ENCODE data around the gene FAM78A.
"Not testable (repeated sequence)": the region's sequence is repeated elsewhere in the genome, so short reads cannot be mapped to it uniquely, and the experiment has no call there.

Gene FAM78A

GRCh38 chr9:131218370-131218769 is 57.9 kb downstream of the FAM78A start:
- H3K36me3 ChIP-seq (ENCODE audit: control insufficient read depth in 4 of 4, insufficient read depth in 4 of 4, low read length in 3 of 4) = peaks cover 5 to 45% (median 17%) of the 10 kb centered on the region in 4 experiments
- no peaks in the 10 kb centered on the region for H3K27me3 ChIP-seq (replicated peaks in 2 of 5; ENCODE audit: control insufficient read depth in 4 of 5, insufficient read depth in 5 of 5, low read length in 4 of 5)
- CTCF ChIA-PET = interaction anchor here (1.0 to 1.8 kb wide), 3 partner anchors 11 to 28 kb away, joined by 3 to 5 read pairs (median 3); no protein-coding TSS in a partner anchor
- peaks cover 4 to 50% (median 20%) of the 10 kb centered on the region in 4 experiments for H3K4me1 ChIP-seq (ENCODE audit: control extremely low read depth in 1 of 4, control insufficient read depth in 4 of 4, insufficient read depth in 4 of 4, low read length in 3 of 4)
- H3K9me3 ChIP-seq (ENCODE audit: control extremely low read depth in 1 of 5, control insufficient read depth in 4 of 5, insufficient read depth in 2 of 5, low read depth in 1 of 5, low read length in 4 of 5) = no peaks in the 10 kb centered on the region
- 50% methylated on average over 1 of the region's 5 CpGs for WGBS (ENCODE audit: insufficient coverage)
- no peak overlapping the region for H3K4me3 ChIP-seq (ENCODE audit: control insufficient read depth in 1 of 7, extremely low read depth in 1 of 7, insufficient read depth in 4 of 7, low read depth in 2 of 7, low read length in 6 of 7)
- no peak overlapping the region for H3K27ac ChIP-seq (ENCODE audit: insufficient read depth in 1 of 2, low read depth in 1 of 2, low read length in 2 of 2, poor library complexity in 1 of 2, severe bottlenecking in 2 of 2)
- POLR2A ChIA-PET = no interaction called here
- no peak for DNase-seq

GRCh38 chr9:131217331-131218031 is 58.8 kb downstream of the FAM78A start:
- Histone ChIP-seq H3K9me3 (ENCODE audit: control extremely low read depth in 1 of 5, control insufficient read depth in 4 of 5, insufficient read depth in 2 of 5, low read depth in 1 of 5, low read length in 4 of 5) (peaks cover 0 to under 1% (median 0%) of the 10 kb centered on the region in 5 experiments), H3K36me3 (ENCODE audit: control insufficient read depth in 4 of 4, insufficient read depth in 4 of 4, low read length in 3 of 4) (peaks cover 5 to 46% (median 17%) of the 10 kb centered on the region in 4 experiments), H3K4me3 (ENCODE audit: control insufficient read depth in 1 of 7, extremely low read depth in 1 of 7, insufficient read depth in 4 of 7, low read depth in 2 of 7, low read length in 6 of 7) (peak overlapping the region in 1 of 7 experiments; percentile 13), H3K27me3 (replicated peaks in 2 of 5; ENCODE audit: control insufficient read depth in 4 of 5, insufficient read depth in 5 of 5, low read length in 4 of 5) (no peaks in the 10 kb centered on the region), H3K4me1 (ENCODE audit: control extremely low read depth in 1 of 4, control insufficient read depth in 4 of 4, insufficient read depth in 4 of 4, low read length in 3 of 4) (peaks cover 4 to 50% (median 20%) of the 10 kb centered on the region in 4 experiments), H3K27ac (ENCODE audit: insufficient read depth in 1 of 2, low read depth in 1 of 2, low read length in 2 of 2, poor library complexity in 1 of 2, severe bottlenecking in 2 of 2) (peak overlapping the region; percentile 40 to 45)
- 94% methylated on average over 3 of the region's 6 CpGs for WGBS (ENCODE audit: insufficient coverage)
- ChIA-PET POLR2A (interaction anchor here (1.0 kb wide), 1 partner anchor 20 kb away, joined by 4 read pairs; no protein-coding TSS in a partner anchor), CTCF (interaction anchor here (0.9 to 4.3 kb wide), 5 partner anchors 11 to 56 kb away, joined by 3 to 28 read pairs (median 5); partner anchors contain the start of gene FAM78A)
- no peak for DNase-seq

DNA sequence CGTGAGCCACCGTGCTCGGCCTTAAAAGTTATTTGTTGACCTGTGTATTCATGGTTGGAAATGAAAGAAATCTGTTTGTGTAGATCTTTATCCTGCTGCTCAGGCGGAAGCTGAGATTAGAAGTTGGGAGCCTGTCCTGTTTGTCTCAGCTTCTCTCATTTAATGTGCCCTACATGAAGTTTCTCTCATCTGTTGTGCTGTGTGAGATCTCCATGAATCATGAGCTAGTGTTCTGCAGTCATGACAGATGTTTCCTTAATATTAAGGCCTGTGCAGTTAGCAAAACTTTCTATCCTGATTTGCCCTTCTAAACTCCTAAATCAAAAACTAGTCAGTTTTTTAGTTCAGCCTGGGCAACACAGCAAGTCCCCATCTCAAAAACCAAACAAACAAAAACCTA is 59.5 kb downstream of the FAM78A start:
- POLR2A ChIA-PET = interaction anchor here (1.0 kb wide), 1 partner anchor 21 kb away, joined by 4 read pairs; no protein-coding TSS in a partner anchor
- CTCF ChIA-PET = interaction anchor here (0.5 to 4.3 kb wide), 6 partner anchors 11 to 57 kb away, joined by 3 to 28 read pairs (median 4); partner anchors contain the start of gene FAM78A
- Histone ChIP-seq H3K9me3 (ENCODE audit: control extremely low read depth in 1 of 5, control insufficient read depth in 4 of 5, insufficient read depth in 2 of 5, low read depth in 1 of 5, low read length in 4 of 5) (peaks cover 0 to 7% (median 0%) of the 10 kb centered on the region in 5 experiments), H3K27ac (ENCODE audit: insufficient read depth in 1 of 2, low read depth in 1 of 2, low read length in 2 of 2, poor library complexity in 1 of 2, severe bottlenecking in 2 of 2) (peak overlapping the region in 1 of 2 experiments; percentile 47), H3K4me3 (ENCODE audit: control insufficient read depth in 1 of 7, extremely low read depth in 1 of 7, insufficient read depth in 4 of 7, low read depth in 2 of 7, low read length in 6 of 7) (no peak overlapping the region), H3K4me1 (ENCODE audit: control extremely low read depth in 1 of 4, control insufficient read depth in 4 of 4, insufficient read depth in 4 of 4, low read length in 3 of 4) (peaks cover 4 to 50% (median 20%) of the 10 kb centered on the region in 4 experiments), H3K36me3 (ENCODE audit: control insufficient read depth in 4 of 4, insufficient read depth in 4 of 4, low read length in 3 of 4) (peaks cover 5 to 48% (median 19%) of the 10 kb centered on the region in 4 experiments), H3K27me3 (replicated peaks in 2 of 5; ENCODE audit: control insufficient read depth in 4 of 5, insufficient read depth in 5 of 5, low read length in 4 of 5) (no peaks in the 10 kb centered on the region)
- DNase-seq = peak; percentile 51 to 92 (median 80)
- 30% methylated on average over 4 of the region's 4 CpGs for WGBS (ENCODE audit: insufficient coverage)

GRCh38 chr9:131214876-131215275 is 61.4 kb downstream of the FAM78A start:
- H3K4me1 ChIP-seq (ENCODE audit: control extremely low read depth in 1 of 4, control insufficient read depth in 4 of 4, insufficient read depth in 4 of 4, low read length in 3 of 4) = peaks cover 4 to 50% (median 20%) of the 10 kb centered on the region in 4 experiments
- peak overlapping the region in 3 of 7 experiments; percentile 23 to 60 (median 47) for H3K4me3 ChIP-seq (ENCODE audit: control insufficient read depth in 1 of 7, extremely low read depth in 1 of 7, insufficient read depth in 4 of 7, low read depth in 2 of 7, low read length in 6 of 7)
- peak overlapping the region in 1 of 2 experiments; percentile 57 for H3K27ac ChIP-seq (ENCODE audit: insufficient read depth in 1 of 2, low read depth in 1 of 2, low read length in 2 of 2, poor library complexity in 1 of 2, severe bottlenecking in 2 of 2)
- peak in 2 of 3 donors; percentile 28 to 51 for DNase-seq
- POLR2A ChIA-PET = interaction anchor here (0.6 to 1.3 kb wide), 4 partner anchors 13 to 116 kb away, joined by 3 read pairs; no protein-coding TSS in a partner anchor
- CTCF ChIA-PET = interaction anchor here (0.7 to 4.3 kb wide), 11 partner anchors 9 to 136 kb away, joined by 3 to 28 read pairs (median 5); partner anchors contain the start of gene FAM78A
- H3K9me3 ChIP-seq (ENCODE audit: control extremely low read depth in 1 of 5, control insufficient read depth in 4 of 5, insufficient read depth in 2 of 5, low read depth in 1 of 5, low read length in 4 of 5) = peaks cover 0 to 10% (median 4%) of the 10 kb centered on the region in 5 experiments
- no CpG with 5 or more reads among the region's 4 CpGs for WGBS (ENCODE audit: insufficient coverage)
- no peaks in the 10 kb centered on the region for H3K27me3 ChIP-seq (replicated peaks in 2 of 5; ENCODE audit: control insufficient read depth in 4 of 5, insufficient read depth in 5 of 5, low read length in 4 of 5)
- H3K36me3 ChIP-seq (ENCODE audit: control insufficient read depth in 4 of 4, insufficient read depth in 4 of 4, low read length in 3 of 4) = peaks cover 7 to 40% (median 20%) of the 10 kb centered on the region in 4 experiments

DNA sequence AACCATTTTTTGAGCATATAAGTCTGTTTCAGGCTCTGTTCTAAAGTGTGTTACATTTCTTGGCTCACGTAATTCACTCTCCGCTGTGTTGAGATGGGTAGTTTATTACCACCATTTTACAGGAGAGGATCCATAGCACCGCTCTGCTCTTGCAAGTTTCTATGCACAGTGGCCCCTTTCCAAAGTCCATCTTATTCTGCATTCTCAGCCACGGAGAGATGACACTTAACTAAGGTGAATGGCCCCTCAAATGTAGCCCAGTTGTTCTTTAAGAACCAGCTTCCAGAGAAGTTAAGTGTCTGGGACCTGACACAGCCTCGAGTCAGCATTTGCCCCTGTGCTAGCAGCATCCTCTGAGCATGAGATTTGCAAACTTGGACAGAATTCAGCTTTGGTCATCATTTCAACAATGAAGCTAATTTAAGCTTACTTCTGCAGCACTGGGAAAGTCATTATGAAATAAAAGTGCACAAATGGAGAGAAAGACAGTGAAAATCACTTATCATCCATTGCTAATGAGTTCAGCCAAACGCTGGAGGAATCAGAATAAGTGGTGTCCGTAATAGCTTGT is 61.9 kb downstream of the FAM78A start:
- Histone ChIP-seq H3K27me3 (replicated peaks in 2 of 5; ENCODE audit: control insufficient read depth in 4 of 5, insufficient read depth in 5 of 5, low read length in 4 of 5) (no peaks in the 10 kb centered on the region), H3K4me3 (ENCODE audit: control insufficient read depth in 1 of 7, extremely low read depth in 1 of 7, insufficient read depth in 4 of 7, low read depth in 2 of 7, low read length in 6 of 7) (peak overlapping the region in 3 of 7 experiments; percentile 23 to 60 (median 47)), H3K27ac (ENCODE audit: insufficient read depth in 1 of 2, low read depth in 1 of 2, low read length in 2 of 2, poor library complexity in 1 of 2, severe bottlenecking in 2 of 2) (peak overlapping the region in 1 of 2 experiments; percentile 57), H3K36me3 (ENCODE audit: control insufficient read depth in 4 of 4, insufficient read depth in 4 of 4, low read length in 3 of 4) (peaks cover 7 to 38% (median 17%) of the 10 kb centered on the region in 4 experiments), H3K4me1 (ENCODE audit: control extremely low read depth in 1 of 4, control insufficient read depth in 4 of 4, insufficient read depth in 4 of 4, low read length in 3 of 4) (peaks cover 4 to 50% (median 20%) of the 10 kb centered on the region in 4 experiments), H3K9me3 (ENCODE audit: control extremely low read depth in 1 of 5, control insufficient read depth in 4 of 5, insufficient read depth in 2 of 5, low read depth in 1 of 5, low read length in 4 of 5) (peaks cover 0 to 10% (median 4%) of the 10 kb centered on the region in 5 experiments)
- ChIA-PET CTCF (interaction anchor here (0.7 to 4.3 kb wide), 9 partner anchors 9 to 136 kb away, joined by 3 to 28 read pairs (median 6); partner anchors contain the start of gene FAM78A), POLR2A (interaction anchor here (0.6 to 0.7 kb wide), 2 partner anchors 24 to 157 kb away, joined by 3 read pairs; no protein-coding TSS in a partner anchor)
- no peak for DNase-seq
- WGBS (ENCODE audit: insufficient coverage) = 77% methylated on average over 5 of the region's 7 CpGs

- Histone ChIP-seq H3K4me1 (ENCODE audit: control extremely low read depth in 1 of 4, control insufficient read depth in 4 of 4, insufficient read depth in 4 of 4, low read length in 3 of 4) (peaks cover 4 to 32% (median 17%) of the 10 kb centered on the region in 4 experiments), H3K36me3 (ENCODE audit: control insufficient read depth in 4 of 4, insufficient read depth in 4 of 4, low read length in 3 of 4) (peaks cover 4 to 33% (median 20%) of the 10 kb centered on the region in 4 experiments), H3K9me3 (ENCODE audit: control extremely low read depth in 1 of 5, control insufficient read depth in 4 of 5, insufficient read depth in 2 of 5, low read depth in 1 of 5, low read length in 4 of 5) (peaks cover 0 to 10% (median 4%) of the 10 kb centered on the region in 5 experiments)
- H3K4me3 ChIP-seq (ENCODE audit: control insufficient read depth in 1 of 7, extremely low read depth in 1 of 7, insufficient read depth in 4 of 7, low read depth in 2 of 7, low read length in 6 of 7); H3K27ac ChIP-seq (ENCODE audit: insufficient read depth in 1 of 2, low read depth in 1 of 2, low read length in 2 of 2, poor library complexity in 1 of 2, severe bottlenecking in 2 of 2); H3K27me3 ChIP-seq (replicated peaks in 2 of 5; ENCODE audit: control insufficient read depth in 4 of 5, insufficient read depth in 5 of 5, low read length in 4 of 5); CTCF ChIA-PET: not testable (repeated sequence)
- POLR2A ChIA-PET = interaction anchor here (0.9 kb wide), 1 partner anchor 37 kb away, joined by 3 read pairs; no protein-coding TSS in a partner anchor
- 98% methylated on average over 4 of the region's 4 CpGs for WGBS (ENCODE audit: insufficient coverage)
- peak in 2 of 3 donors; percentile 28 to 31 for DNase-seq
Observed at GRCh38 chr9:131211920-131212319, 64.4 kb downstream of the FAM78A start.
